SU-DHL-6 (cell line): ENCODE results near the gene CLSTN3.

Experiments used
- EZH2phosphoT487 ChIP-seq: fragments of 200-600 bp; sonication (generic), shearing (Covaris generic); conservative IDR thresholded peaks from 2 replicates; pipeline ENCODE4 v1.6.1; 2018; ENCODE audit warnings: mild to moderate bottlenecking, antibody characterized with exemption, low read length, moderate library complexity, mixed read lengths
- TF ChIP-seq, protein P1 (sequence below): fragments of 200-600 bp; sonication (generic); IDR thresholded peaks from one replicate; pipeline ENCODE4 v1.5.1; 2017; ENCODE audit warnings: antibody characterized with exemption, mild to moderate bottlenecking, low read length, moderate library complexity; ENCODE audit not compliant: insufficient read depth, poor library complexity, severe bottlenecking

DNA sequence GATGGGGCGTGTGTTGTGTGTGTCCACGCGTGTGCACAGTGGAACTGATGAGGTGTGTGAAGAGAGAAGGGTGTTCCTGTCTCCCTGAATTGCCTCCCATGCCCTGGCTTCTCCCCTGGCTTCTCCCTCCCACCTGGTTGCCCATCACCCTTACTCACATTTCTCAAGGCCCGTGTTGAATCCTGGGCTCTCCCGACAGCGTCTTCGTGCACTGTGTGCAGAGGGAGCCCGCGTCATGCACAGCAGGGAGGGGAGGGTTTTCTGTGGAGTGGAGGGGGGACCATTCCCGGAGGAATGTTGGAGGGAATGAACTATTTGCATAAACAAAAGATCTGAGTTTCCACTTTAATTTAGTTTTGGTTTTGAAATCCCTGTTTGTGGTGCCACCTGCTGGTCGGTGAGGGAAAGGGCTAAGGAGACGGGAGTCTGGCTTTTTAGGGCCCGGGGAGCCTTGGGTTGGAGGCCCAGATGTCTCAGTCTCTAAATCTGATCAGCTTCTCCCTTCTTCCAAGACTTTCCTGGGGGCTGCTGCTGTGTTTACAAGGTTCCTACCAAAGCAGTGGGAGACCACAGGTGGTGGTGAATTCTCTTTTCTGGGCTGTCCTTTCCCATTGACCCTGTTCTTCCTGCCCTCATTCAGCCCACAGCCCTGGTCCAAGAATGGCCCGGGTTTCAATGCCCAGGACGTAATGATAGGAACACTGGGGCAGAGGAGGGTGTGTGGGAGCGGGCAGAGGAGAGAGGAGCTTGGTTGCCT lies 37.8 kb upstream of the CLSTN3 start, which contains the start of gene C1R:
- TF ChIP-seq, protein P1, sequence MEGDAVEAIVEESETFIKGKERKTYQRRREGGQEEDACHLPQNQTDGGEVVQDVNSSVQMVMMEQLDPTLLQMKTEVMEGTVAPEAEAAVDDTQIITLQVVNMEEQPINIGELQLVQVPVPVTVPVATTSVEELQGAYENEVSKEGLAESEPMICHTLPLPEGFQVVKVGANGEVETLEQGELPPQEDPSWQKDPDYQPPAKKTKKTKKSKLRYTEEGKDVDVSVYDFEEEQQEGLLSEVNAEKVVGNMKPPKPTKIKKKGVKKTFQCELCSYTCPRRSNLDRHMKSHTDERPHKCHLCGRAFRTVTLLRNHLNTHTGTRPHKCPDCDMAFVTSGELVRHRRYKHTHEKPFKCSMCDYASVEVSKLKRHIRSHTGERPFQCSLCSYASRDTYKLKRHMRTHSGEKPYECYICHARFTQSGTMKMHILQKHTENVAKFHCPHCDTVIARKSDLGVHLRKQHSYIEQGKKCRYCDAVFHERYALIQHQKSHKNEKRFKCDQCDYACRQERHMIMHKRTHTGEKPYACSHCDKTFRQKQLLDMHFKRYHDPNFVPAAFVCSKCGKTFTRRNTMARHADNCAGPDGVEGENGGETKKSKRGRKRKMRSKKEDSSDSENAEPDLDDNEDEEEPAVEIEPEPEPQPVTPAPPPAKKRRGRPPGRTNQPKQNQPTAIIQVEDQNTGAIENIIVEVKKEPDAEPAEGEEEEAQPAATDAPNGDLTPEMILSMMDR, result peak; percentile 68
- no peak for TF ChIP-seq EZH2phosphoT487
